Superior temporal gyrus (tissue), 1 donor: ENCODE results near the gene MAP1S.

Source experiments
- DNase-seq: peaks from one replicate; pipeline ENCODE4 v3.0.0-alpha.2; 2016; ENCODE audit errors: extremely low spot score

MAP1S gene

DNA sequence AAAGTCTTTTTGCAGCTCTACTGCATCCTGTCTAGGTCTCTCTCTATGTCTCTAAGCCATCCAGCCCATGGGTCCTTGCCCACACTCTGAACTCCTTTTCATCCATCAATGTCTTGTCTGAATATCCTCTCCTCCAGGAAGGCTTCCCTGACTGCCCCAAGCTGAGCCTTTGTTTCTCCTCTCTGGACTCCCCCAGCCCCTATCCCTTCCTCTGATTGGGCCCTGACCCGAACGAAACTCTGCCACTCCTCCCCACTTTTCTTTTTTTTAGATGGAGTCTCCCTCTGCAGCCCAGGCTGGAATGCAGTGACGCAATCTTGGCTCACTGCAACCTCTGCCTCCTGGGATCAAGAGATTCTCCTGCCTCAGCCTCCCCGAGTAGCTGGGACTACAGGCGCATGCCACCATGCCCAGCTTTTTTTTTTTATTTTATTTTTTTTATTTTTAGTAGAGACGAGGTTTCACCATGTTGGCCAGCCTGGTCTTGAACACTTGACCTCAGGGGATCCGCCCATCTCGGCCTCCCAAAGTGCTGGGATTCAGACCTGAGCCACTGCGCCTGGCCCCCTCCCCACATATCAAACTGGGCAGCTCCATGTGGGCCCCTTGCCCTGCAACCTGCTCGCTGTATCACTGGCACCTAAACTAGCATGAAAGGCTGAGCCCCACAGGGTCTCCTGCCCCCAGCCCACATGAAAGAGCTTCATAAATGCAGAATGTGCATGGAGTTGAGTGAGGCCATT is 30.3 kb upstream of the MAP1S start:
- no peak for DNase-seq

GRCh38 chr19:17692566-17692965 is 26.7 kb upstream of the MAP1S start:
- no peak for DNase-seq

GRCh38 chr19:17695198-17695597 is 24.1 kb upstream of the MAP1S start:
- no peak for DNase-seq

DNA sequence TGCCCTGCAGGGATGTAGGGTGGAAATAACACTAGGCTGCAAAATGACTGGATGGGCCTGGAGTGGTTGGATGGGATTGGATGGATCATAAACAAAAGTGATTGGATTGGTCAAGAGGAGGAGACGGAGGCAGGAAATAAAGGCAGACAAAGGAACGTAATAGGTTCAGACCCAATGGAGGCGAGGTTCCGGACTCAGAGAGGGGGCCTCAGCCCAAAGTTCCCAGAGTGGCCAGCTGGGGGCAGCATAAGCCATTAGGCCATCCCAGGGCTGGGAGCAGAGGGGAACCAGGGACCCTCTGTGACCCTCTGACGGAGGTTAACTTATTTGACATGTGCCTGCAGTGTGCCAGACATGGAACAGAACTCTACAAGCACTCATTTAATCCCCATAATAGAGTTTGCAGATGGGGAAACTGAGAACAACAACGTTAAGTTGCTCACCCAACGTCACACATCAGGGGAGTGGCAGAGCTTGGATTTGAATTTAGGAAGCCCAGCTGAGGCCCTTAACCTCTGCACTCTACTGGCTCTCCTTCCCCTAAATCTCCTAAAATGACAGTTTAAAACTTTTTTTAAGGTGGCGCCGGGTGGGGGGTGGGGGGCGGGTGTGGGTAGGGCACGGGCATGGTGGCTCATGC is 15.3 kb upstream of the MAP1S start:
- DNase-seq: peak; percentile 71

DNA sequence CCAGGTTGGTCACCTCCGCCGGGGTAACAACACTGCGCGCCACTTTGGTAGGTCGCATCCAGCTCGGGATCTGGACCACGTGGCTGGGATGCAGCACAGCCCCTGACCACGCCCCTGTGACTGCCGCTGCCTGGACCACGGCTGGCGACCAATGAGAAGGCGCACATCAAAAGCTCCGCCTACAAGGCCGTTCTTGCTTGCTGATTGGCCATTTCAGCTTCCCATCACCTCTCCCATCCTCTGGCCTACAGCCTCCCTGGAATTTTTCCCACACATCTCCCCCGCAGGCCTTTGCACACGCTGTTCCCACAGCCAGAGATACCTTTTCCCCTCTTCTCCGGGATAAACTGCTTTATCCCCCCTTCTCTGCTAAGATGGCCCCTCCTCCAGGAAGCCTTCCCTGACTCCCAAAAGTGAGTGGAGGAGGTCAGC is 12.5 kb upstream of the MAP1S start:
- DNase-seq: peak; percentile 64

GRCh38 chr19:17711851-17712250 is 7.4 kb upstream of the MAP1S start:
- DNase-seq: no peak

DNA sequence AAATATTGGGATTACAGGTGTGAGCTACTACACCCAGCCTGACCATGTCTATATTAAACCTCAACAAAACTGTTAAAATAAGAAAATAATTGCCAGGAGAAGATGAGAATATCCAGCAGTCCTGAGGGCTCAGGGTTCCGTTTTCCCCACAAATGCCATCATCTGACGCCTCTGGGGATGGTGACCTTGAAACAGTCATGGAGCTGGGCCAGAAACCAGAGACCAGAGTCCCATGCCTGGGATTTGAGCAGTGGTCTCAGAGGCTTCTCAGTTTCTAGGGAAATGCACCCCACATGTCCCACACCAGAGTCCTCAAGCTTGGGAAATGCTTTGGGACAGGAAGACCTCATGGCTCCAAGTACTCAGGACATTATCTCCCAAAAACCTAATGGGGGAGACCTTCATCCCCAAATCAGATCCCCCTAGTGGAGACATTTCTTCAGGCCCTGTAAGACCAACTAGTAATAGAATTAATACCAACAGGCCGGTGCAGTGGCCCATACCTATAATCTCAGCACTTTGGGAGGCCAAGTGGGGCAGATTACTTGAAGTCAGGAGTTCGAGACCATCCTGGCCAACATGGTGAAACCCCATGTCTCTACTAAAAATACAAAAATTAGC is 2.9 kb upstream of the MAP1S start:
- DNase-seq: no peak

GRCh38 chr19:17718550-17718946 is 732 bp upstream of the MAP1S start:
- DNase-seq: no peak

GRCh38 chr19:17719730-17720400 is 585 bp downstream of the MAP1S start:
- DNase-seq: peak; percentile 14

DNA sequence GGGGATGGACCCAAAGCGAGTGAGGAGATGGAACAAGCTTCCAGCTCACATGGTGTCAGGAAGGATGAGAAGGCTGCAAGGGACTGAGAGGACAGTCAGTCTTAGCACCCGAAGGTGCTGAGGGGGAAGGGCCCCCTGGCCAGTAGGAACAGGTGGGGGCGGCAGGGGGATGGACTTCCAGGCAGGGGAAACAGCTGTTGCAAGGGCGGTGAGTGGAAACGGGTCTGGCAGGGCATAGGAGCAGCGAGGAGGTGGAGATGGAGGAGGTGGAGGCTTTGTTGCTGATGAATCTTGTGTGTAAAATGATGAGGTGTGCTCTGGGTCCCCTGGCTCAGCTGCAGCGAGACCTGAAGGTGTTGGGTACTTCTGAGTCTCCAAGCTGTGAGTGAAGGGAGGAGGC is 1.2 kb downstream of the MAP1S start:
- DNase-seq: peak; percentile 23

GRCh38 chr19:17721111-17721628 is 1.9 kb downstream of the MAP1S start:
- no peak for DNase-seq

DNA sequence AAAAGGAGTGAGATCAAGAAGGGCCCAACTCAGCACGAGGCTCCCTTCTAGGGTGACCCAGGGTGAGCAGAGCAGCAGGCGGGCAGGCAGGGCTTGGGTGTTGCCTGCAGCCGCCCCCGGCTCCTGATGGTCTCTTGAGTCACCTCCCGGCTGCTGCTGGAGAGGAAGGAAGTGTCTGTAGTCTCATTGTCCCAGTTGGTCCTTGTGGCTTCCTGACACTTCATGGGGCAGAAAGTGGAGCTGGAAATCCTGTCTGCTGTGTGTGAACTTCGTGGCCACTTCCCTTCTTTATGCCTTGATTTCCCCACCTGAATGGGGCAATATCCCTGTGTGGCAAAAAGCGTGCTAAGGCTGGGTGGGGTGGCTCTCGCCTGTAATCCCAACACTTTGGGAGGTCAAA is 2.5 kb downstream of the MAP1S start:
- DNase-seq: no peak

DNA sequence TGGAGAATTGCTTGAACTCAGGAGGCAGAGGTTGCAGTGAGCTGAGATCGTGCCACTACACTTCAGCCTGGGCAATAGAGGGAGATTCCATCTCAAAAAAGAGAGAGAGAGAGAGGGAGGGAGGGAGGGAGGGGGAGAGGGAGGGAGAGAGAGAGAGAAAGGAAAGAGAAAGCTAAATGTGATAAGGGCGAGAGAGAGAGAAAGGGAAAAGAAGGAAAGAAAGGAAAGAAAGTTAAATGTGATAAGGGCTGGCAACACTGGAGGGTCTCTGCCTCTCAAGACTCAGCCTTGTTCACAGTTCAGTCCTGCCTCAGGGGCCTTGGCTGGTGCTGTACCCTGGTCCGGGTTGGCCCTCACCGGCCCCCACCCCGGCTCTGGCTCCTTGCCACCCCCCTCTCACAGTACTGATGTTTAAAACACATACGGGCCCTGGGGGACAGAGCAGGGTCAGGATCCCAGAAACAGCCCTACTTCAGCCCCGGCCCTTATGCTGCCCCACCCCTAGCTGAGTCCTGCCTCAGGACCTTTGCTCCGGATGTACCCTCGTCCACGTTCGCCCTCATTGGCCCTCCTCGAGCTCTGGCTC is 3.5 kb downstream of the MAP1S start:
- no peak for DNase-seq

DNA sequence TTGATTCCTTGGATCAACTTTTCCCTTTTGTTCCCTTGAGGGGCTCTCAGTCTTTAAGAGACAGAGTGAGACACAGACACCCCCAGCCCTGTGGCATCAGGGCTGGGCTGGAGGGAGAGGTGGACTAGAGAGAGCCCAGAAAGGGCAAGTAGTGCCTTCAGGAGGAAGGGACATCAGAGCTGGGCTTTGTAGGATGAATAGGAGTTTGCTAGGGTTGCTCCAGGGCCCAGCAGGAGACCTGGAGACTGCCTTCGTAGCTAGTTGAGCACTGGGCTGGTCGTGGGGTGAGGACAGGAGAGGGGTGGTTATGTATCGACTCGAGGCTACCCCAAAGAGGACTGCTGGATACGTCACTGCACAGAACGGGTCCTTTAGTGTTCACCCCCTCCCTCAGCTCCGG is 5.4 kb downstream of the MAP1S start:
- DNase-seq: no peak

GRCh38 chr19:17725422-17726078 is 6.3 kb downstream of the MAP1S start:
- DNase-seq: no peak

DNA sequence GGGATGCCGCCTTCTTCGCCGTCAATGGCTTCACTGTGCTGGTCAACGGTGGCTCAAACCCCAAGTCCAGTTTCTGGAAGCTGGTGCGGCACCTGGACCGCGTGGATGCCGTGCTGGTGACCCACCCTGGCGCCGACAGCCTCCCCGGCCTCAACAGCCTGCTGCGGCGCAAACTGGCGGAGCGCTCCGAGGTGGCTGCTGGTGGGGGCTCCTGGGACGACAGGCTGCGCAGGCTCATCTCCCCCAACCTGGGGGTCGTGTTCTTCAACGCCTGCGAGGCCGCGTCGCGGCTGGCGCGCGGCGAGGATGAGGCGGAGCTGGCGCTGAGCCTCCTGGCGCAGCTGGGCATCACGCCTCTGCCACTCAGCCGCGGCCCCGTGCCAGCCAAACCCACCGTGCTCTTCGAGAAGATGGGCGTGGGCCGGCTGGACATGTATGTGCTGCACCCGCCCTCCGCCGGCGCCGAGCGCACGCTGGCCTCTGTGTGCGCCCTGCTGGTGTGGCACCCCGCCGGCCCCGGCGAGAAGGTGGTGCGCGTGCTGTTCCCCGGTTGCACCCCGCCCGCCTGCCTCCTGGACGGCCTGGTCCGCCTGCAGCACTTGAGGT is 7.0 kb downstream of the MAP1S start:
- DNase-seq: no peak

GRCh38 chr19:17726964-17727773 is 7.9 kb downstream of the MAP1S start:
- no peak for DNase-seq

DNA sequence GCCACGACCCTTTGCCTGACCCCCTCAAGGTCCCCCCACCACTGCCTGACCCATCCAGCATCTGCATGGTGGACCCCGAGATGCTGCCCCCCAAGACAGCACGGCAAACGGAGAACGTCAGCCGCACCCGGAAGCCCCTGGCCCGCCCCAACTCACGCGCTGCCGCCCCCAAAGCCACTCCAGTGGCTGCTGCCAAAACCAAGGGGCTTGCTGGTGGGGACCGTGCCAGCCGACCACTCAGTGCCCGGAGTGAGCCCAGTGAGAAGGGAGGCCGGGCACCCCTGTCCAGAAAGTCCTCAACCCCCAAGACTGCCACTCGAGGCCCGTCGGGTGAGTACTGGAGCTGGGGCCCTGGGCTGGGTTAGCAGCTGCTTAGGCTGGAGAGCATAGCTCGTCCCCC is 8.6 kb downstream of the MAP1S start:
- no peak for DNase-seq

DNA sequence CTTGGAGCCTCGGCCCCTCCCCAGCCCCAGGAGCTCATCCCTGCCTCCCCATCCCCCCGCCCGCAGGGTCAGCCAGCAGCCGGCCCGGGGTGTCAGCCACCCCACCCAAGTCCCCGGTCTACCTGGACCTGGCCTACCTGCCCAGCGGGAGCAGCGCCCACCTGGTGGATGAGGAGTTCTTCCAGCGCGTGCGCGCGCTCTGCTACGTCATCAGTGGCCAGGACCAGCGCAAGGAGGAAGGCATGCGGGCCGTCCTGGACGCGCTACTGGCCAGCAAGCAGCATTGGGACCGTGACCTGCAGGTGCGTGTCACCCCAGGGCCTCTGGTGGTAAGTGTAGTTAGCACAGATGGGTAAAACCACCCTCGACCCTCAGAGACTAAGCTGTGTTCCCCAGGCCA is 13.8 kb downstream of the MAP1S start:
- no peak for DNase-seq

DNA sequence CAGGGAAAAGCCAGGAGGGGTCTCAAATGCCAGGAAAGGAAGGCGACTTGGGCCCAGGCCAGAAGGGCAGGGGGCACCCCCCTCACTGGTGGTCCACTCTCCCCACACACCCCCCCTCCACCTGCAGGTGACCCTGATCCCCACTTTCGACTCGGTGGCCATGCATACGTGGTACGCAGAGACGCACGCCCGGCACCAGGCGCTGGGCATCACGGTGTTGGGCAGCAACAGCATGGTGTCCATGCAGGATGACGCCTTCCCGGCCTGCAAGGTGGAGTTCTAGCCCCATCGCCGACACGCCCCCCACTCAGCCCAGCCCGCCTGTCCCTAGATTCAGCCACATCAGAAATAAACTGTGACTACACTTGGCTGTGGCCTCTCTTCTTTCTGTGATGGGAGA is 14.9 kb downstream of the MAP1S start:
- DNase-seq: no peak
